Neural crest cell (in vitro differentiated cells): Measurements from ENCODE around the gene NOP9. TPM values are rescaled to one million over a fixed set of nuclear protein-coding genes. Genes with fewer than 3 reads are reported as not detected.

Source experiments
- DNase-seq: peaks from one replicate; pipeline ENCODE4 v3.0.0; 2021; ENCODE audit warnings: low read depth, mixed read lengths, low spot score
- H3K27ac Mint-ChIP-seq: one replicate; pipeline ENCODE4 v1.8.0; 2021; ENCODE audit warnings: mild to moderate bottlenecking, mixed read lengths; ENCODE audit not compliant: unreplicated experiment
- H3K27me3 Mint-ChIP-seq: 2 replicates; pipeline ENCODE4 v1.8.0; 2021; ENCODE audit warnings: low read depth, mild to moderate bottlenecking, mixed read lengths
- H3K36me3 Mint-ChIP-seq: 2 replicates; pipeline ENCODE4 v1.8.0; 2021; ENCODE audit warnings: low read depth, mild to moderate bottlenecking, mixed read lengths
- H3K4me1 Mint-ChIP-seq: 2 replicates; pipeline ENCODE4 v1.8.0; 2021; ENCODE audit warnings: mixed read lengths
- H3K4me3 Mint-ChIP-seq: one replicate; pipeline ENCODE4 v1.8.0; 2021; ENCODE audit warnings: mild to moderate bottlenecking, mixed read lengths
- H3K9me3 Mint-ChIP-seq: 2 replicates; pipeline ENCODE4 v1.8.0; 2021; ENCODE audit warnings: mixed read lengths
- CTCF ChIP-seq: fragments of 200-600 bp; sonication (generic); conservative IDR thresholded peaks from 2 replicates; pipeline ENCODE4 v1.5.0; 2021; ENCODE audit warnings: antibody characterized with exemption, mild to moderate bottlenecking
- total RNA-seq: library from RNA; stranded (reverse); gene quantifications from 2 replicates; pipeline ENCODE4 v1.2.1, GENCODE V29; 2021

Gene NOP9
- total RNA-seq, 1 donor from 2014 or later = 34.5 TPM

DNA sequence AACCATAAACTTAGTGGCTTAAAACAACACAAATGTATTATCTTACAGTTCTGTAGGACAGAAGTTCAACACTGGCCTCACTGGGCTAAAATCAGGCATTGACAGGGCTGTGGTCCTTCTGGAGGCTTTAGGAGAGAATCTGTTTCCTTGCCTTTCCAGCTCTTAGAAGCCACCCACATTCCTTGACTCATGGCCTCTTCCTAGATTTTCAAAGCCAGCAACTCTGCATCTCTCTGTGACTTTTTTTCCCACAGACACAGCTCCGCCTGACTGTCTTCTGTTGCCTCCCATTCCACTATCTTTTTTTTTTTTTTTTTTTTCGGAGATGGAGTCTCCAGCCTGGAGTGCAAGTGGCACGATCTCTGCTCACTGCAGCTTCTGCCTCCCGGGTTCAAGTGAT, 56.6 kb downstream of the NOP9 start:
- no peaks in the 10 kb centered on the region for H3K9me3 Mint-ChIP-seq
- TF ChIP-seq CTCF = no peak
- H3K4me3 Mint-ChIP-seq = no peak overlapping the region

More for the DNA sequence above, 56.6 kb downstream of the NOP9 start:
- Mint-ChIP-seq H3K27me3 (peaks cover 66% of the 10 kb centered on the region), H3K36me3 (no peaks in the 10 kb centered on the region), H3K27ac (no peak overlapping the region), H3K4me1 (no peaks in the 10 kb centered on the region)
- no peak for DNase-seq

Other genes with a start within 250 kb of the NOP9 start
- 9.3 and 9.4 TPM in 2 replicates for gene CARMIL3, start 247.8 kb upstream of the NOP9 start, total RNA-seq
- not detected in 2 replicates for gene CPNE6, start 228.3 kb upstream of the NOP9 start, total RNA-seq
- 26.1 and 26.7 TPM in 2 replicates for gene PCK2, start 205.5 kb upstream of the NOP9 start, total RNA-seq
- 52.5 and 53.9 TPM in 2 replicates for gene DCAF11, start 185.1 kb upstream of the NOP9 start, total RNA-seq
- 1.2 and 2.3 TPM in 2 replicates for gene NRL, start 184.9 kb upstream of the NOP9 start, total RNA-seq
- 0.42 and 0.66 TPM in 2 replicates for gene FITM1, start 169.2 kb upstream of the NOP9 start, total RNA-seq
- 81.4 and 88.5 TPM in 2 replicates for gene PSME1, start 163.7 kb upstream of the NOP9 start, total RNA-seq
- 28.3 and 30.3 TPM in 2 replicates for gene EMC9, start 158.3 kb upstream of the NOP9 start, total RNA-seq
- gene PSME2, start 153.2 kb upstream of the NOP9 start, total RNA-seq = 125 and 131 TPM in 2 replicates
- 65.5 and 82.2 TPM in 2 replicates for gene RNF31, start 152.4 kb upstream of the NOP9 start, total RNA-seq
- gene IRF9, start 138.6 kb upstream of the NOP9 start, total RNA-seq = 22.9 and 23.0 TPM in 2 replicates
- 160 and 163 TPM in 2 replicates for gene REC8, start 127.8 kb upstream of the NOP9 start, total RNA-seq
- 88.3 and 88.7 TPM in 2 replicates for gene IPO4, start 111.0 kb upstream of the NOP9 start, total RNA-seq
- 45.6 and 47.4 TPM in 2 replicates for gene TM9SF1, start 104.4 kb upstream of the NOP9 start, total RNA-seq
- gene TSSK4, start 94.2 kb upstream of the NOP9 start, total RNA-seq = 0.47 and 0.48 TPM in 2 replicates
- 42.2 and 44.7 TPM in 2 replicates for gene CHMP4A, start 86.4 kb upstream of the NOP9 start, total RNA-seq
- gene MDP1, start 83.8 kb upstream of the NOP9 start, total RNA-seq = 19.0 and 25.9 TPM in 2 replicates
- 191 and 208 TPM in 2 replicates for gene NEDD8, start 67.5 kb upstream of the NOP9 start, total RNA-seq
- 64.0 and 66.2 TPM in 2 replicates for gene GMPR2, start 66.9 kb upstream of the NOP9 start, total RNA-seq
- gene TINF2, start 57.2 kb upstream of the NOP9 start, total RNA-seq = 63.4 and 66.7 TPM in 2 replicates
- gene TGM1, start 36.7 kb upstream of the NOP9 start, total RNA-seq = 4.5 and 6.4 TPM in 2 replicates
- 22.8 and 25.4 TPM in 2 replicates for gene RABGGTA, start 28.3 kb upstream of the NOP9 start, total RNA-seq
- gene DHRS1, start 70 bp upstream of the NOP9 start, total RNA-seq = 17.2 and 19.1 TPM in 2 replicates
- not detected in 2 replicates for gene CIDEB, start 8.1 kb downstream of the NOP9 start, total RNA-seq
- gene LTB4R2, start 10.3 kb downstream of the NOP9 start, total RNA-seq = 7.9 and 9.4 TPM in 2 replicates
- gene LTB4R, start 11.7 kb downstream of the NOP9 start, total RNA-seq = 4.7 and 5.3 TPM in 2 replicates
- gene ADCY4, start 35.2 kb downstream of the NOP9 start, total RNA-seq = 0.49 TPM in 1 of 2 replicates, not detected in the other
- gene RIPK3, start 40.1 kb downstream of the NOP9 start, total RNA-seq = not detected in 2 replicates
- gene NFATC4, start 68.3 kb downstream of the NOP9 start, total RNA-seq = 44.3 and 47.8 TPM in 2 replicates
- gene NYNRIN, start 99.2 kb downstream of the NOP9 start, total RNA-seq = 10.3 and 10.4 TPM in 2 replicates
- 0.86 and 1.0 TPM in 2 replicates for gene CBLN3, start 129.8 kb downstream of the NOP9 start, total RNA-seq
- 49.3 and 52.3 TPM in 2 replicates for gene KHNYN, start 130.1 kb downstream of the NOP9 start, total RNA-seq
- 64.6 and 76.7 TPM in 2 replicates for gene SDR39U1, start 142.9 kb downstream of the NOP9 start, total RNA-seq
- gene CMA1, start 208.4 kb downstream of the NOP9 start, total RNA-seq = not detected in 2 replicates